Medulla oblongata (tissue), 1 donor: ENCODE data around the gene APLF.
"Not testable (repeated sequence)": the region's sequence is repeated elsewhere in the genome, so short reads cannot be mapped to it uniquely, and the experiment has no call there.

ENCODE experiments used
- DNase-seq: peaks from one replicate; pipeline ENCODE4 v3.0.0-alpha.2; 2015; ENCODE audit errors: extremely low spot score

APLF gene

DNA sequence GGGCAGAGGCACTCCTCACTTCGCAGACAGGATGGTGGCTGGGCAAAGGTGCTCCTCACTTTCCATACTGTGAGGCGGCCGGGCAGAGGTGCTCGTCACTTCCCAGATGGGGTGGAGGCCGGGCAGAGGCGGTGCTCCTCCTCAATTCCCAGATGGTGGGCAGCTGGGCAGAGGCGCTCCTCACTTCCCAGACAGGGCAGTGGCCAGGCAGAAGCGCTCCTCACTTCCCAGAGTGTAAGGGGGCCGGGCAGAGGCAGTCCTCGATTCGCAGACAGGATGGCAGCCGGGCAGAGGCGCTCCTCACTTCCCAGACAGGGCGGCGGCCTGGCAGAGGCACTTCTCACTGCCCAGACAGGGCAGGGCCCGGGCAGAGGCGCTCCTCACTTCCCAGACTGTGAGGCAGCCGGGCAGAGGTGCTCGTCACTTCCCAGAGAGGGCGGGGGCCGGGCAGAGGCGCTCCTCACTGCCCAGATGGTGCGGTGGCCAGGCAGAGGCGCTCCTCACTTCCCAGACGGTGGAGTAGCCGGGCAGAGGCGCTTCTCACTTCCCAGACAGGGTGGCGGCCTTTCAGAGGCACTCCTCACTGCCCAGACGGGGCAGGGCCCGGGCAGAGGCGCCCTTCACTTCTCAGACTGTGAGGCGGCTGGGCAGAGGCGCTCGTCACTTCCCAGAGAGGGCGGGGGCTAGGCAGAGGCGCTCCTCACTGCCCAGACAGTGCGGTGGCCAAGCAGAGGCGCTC lies 60.1 kb downstream of the APLF start:
- DNase-seq: not testable (repeated sequence)

- not testable (repeated sequence) for DNase-seq
These were observed 61.8 kb downstream of the APLF start for GRCh38 chr2:68529156-68529555.

GRCh38 chr2:68529651-68530050 lies 62.3 kb downstream of the APLF start:
- not testable (repeated sequence) for DNase-seq

- no peak for DNase-seq
These were observed 68.6 kb downstream of the APLF start for GRCh38 chr2:68536000-68536399.

GRCh38 chr2:68537011-68537410 lies 69.6 kb downstream of the APLF start:
- no peak for DNase-seq

DNA sequence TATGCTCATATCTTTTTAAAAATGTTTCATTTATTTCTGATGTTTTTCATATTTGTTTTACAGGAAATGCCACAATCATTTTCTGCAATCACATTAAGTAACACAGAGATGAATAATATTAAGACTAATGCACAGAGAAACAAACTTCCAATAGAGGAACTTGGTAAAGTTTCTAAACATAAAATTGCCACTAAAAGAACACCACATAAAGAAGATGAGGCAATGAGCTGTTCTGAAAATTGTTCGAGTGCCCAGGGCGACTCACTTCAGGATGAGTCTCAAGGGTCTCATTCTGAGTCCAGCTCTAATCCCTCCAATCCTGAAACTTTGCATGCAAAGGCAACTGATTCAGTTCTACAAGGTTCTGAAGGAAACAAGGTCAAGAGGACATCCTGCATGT lies 70.4 kb downstream of the APLF start:
- no peak for DNase-seq

DNA sequence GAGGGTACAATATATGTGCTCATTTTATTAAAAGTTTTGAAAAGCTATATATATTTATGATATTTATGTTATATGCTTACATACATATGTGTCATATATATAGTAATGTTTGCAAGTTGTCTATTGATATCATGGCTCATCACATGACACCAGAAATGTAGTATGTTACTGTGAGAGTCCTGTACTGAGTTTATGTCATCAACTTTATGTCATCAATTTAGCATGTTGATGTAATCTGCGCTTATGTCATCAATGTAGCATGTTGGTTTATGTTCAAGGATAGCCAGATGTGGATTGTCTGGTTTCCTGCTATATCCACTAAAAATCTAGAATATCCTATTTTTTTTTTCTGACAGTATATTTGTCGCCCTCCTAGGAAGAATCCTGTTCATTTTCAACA lies 77.4 kb downstream of the APLF start:
- no peak for DNase-seq

- no peak for DNase-seq
These were observed 81.0 kb downstream of the APLF start for GRCh38 chr2:68548396-68548795.

DNA sequence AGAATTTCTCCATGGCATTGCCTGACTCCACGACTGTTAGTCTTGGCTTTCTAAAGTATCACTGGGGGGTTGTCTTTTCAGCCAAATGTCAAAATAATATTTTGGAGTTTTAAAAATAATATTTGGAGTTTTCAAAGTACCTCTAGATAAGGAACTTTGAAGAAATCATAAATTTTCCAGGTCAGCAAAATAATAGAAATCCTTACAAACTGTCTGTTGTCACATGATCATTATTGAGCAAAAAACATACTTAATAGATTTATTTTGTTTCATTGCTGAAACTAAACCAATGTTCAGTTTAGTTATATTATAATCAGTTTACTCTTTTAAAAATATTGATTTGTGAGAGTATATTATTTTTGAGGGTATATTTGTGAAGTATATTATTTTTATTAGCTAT lies 85.7 kb downstream of the APLF start:
- no peak for DNase-seq

GRCh38 chr2:68555425-68556206 lies 88.2 kb downstream of the APLF start:
- DNase-seq: not testable (repeated sequence)

GRCh38 chr2:68556381-68556780 lies 89.0 kb downstream of the APLF start:
- no peak for DNase-seq

- no peak for DNase-seq
These were observed 91.2 kb downstream of the APLF start for GRCh38 chr2:68558576-68558975.

GRCh38 chr2:68559692-68560091 lies 92.3 kb downstream of the APLF start:
- no peak for DNase-seq

GRCh38 chr2:68560545-68560944 lies 93.2 kb downstream of the APLF start:
- no peak for DNase-seq

- no peak for DNase-seq
These were observed 94.0 kb downstream of the APLF start for GRCh38 chr2:68561372-68561771.

GRCh38 chr2:68562934-68563333 lies 95.5 kb downstream of the APLF start:
- no peak for DNase-seq

DNA sequence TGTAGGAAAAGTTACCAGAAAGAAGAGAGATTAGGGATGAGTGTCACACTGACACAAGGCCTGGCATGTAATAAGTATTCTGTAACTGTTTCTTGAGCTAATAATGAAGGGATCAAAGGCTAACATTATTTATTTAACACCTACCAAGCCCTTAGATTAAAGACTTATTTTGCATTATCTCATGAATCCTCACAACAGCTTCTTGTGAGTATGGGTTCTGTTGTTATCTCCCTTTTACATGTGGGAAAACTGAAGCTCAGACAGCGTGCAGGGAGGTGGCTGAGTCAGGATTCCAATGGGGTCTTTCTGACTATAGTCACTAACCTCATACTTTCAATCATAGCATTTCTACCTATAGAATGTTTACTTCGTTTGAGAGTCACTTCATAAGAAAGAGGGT lies 97.0 kb downstream of the APLF start:
- no peak for DNase-seq

DNA sequence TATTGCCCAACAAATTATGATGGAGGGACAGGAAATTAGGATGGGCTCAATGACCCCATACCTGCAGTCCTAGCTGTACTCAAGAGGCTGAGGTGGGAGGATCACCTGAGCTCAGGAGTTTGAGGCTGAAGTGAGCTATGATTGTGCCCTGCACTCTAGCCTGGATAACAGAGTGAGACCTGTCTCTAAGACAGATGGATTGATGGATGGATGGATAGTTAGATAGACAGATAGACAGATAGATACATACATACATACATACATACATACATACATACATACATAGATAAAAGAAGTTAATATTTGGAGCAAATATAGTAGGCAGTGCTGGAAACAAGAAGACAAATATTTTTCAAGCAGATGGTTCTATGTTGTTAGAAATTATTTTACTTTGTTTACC lies 97.9 kb downstream of the APLF start:
- DNase-seq: no peak

DNA sequence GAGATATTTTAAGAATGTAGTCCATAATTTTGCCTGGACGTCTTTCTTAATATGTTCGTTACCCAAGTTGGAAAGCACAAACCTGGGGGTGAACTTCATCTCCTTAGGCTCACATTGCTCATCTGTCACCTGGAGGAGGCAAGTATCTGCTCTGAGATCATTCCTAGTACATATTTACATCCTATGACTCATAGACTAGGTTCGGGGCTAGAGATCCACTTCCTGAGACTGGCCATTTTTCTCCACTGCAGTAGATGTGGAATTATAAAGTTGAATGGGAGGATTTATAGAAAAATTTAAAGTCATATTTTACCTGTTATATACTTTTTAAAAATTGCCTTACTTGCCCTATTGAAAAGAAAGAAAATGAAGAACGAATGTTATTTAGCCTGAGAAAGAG lies 98.5 kb downstream of the APLF start:
- DNase-seq: no peak

DNA sequence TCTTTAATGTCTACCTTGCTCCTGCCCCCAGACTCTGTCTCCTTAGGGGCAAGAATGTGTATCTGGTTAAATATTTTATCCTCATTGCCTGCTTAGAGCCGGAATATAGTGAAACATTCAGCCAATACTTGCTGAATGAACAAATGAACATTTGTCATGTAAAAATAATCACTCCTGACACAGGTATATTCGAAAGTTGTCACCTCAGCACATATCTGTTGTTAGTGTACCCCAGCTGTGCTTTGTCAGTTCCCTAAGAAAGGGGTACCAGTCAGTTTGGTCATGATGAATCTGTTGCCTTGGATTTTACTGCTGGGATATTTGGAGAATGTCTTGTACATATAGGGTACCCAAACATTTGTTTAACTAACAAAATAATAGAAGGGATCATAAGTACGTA lies 99.0 kb downstream of the APLF start:
- no peak for DNase-seq

DNA sequence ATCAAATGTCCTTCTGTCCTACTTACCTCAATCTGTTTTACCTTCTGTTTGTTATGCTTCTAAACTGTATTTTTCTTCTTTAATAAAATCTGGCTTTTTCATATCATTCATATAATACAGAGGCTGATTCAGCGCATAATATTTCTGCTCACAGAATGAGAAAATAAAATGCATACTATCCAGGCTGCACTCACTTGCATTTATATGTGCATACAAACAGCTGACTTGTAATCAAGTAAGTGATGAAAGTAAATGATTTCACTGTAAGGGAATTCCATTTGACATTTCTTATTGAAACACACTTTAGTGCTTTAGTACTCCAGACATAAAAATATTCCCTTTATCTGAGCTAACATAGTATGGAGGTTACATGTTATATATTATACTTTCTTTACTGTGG lies 100.7 kb downstream of the APLF start:
- no peak for DNase-seq

GRCh38 chr2:68569604-68570003 lies 102.2 kb downstream of the APLF start:
- DNase-seq: no peak

GRCh38 chr2:68570434-68570833 lies 103.0 kb downstream of the APLF start:
- not testable (repeated sequence) for DNase-seq
